Activated CD4-positive, alpha-beta T cell treated with anti-CD3 and anti-CD28 coated beads, Interleukin-2, Interleukin-4, amounts not matched to agents 100 ng/mL and 50 ng/mL, durations not matched to agents 16 hours and 8 hours (primary cell): ENCODE results near the gene TMEM129.

Experiments used
- DNase-seq: peaks from one replicate; pipeline ENCODE4 v3.0.0-alpha.2; 2020; ENCODE audit warnings: low spot score

The TMEM129 gene

GRCh38 chr4:1744552-1744951, 23.4 kb upstream of the TMEM129 start:
- no peak for DNase-seq

GRCh38 chr4:1743975-1744374, 22.9 kb upstream of the TMEM129 start:
- DNase-seq = no peak

GRCh38 chr4:1743551-1743950, 22.4 kb upstream of the TMEM129 start:
- DNase-seq = no peak

GRCh38 chr4:1741208-1741607, 20.1 kb upstream of the TMEM129 start:
- no peak for DNase-seq

GRCh38 chr4:1740021-1740545, 19.0 kb upstream of the TMEM129 start:
- no peak for DNase-seq

GRCh38 chr4:1739358-1739757, 18.2 kb upstream of the TMEM129 start:
- no peak for DNase-seq

DNA sequence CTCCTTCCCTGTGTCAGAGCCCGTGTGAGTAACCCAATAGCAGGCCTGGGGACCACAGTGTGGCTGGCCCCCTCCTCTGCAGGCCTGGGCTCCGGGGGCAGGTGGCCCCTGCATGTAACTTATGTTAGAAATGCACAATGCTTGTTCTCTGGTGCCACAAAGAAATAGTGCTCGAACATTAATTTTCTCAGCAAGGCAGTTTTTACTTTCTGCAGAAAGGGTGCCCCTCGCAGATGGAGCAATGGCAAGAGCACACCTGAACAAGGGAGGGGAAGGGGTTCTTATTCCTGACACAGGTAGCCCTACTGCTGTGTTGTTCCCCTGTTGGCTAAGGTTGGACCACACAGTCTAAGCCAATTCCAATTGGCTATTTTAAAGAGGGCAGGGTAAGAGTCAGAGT, 17.3 kb upstream of the TMEM129 start:
- DNase-seq = no peak

DNA sequence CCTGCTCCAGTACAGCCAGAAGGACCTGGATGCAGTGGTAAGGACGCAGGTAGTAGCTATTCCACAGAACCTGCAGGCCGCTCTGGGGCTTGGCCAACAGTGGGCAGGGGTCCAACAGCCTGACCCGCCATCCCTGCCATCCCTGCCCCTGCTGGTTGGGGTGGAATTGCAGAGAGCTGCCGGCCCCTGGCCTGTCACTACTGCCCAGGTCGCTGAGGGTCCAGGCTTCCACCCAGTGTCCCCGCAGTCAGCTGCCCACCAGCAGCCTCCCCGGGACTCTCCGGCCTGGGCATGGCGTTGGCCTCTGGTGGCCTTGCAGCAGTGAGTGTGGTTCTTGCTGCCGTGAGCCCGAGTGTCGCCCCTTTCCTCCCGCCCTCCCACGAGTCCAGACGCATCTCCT, 16.5 kb upstream of the TMEM129 start:
- no peak for DNase-seq

GRCh38 chr4:1736812-1737211, 15.7 kb upstream of the TMEM129 start:
- no peak for DNase-seq

DNA sequence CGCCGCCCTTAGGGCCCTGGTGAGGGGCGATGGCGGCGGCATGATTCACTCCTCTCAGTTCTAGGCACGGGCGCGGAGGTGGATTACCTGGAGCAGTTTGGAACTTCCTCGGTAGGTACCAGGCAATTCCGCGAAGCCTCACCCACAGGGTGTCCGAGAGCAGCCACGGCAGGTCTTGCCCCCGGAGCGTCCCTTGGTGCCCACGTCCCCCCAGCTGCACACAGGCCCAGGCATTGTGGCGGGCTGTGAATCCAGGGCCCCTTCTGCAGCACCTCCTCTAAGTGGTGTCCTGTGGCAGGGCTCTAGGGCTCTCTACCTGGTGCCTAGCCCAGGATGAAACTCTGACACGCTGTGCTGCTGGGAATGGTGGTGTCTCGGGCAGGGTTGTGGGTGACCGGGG, 14.1 kb upstream of the TMEM129 start:
- DNase-seq = no peak

DNA sequence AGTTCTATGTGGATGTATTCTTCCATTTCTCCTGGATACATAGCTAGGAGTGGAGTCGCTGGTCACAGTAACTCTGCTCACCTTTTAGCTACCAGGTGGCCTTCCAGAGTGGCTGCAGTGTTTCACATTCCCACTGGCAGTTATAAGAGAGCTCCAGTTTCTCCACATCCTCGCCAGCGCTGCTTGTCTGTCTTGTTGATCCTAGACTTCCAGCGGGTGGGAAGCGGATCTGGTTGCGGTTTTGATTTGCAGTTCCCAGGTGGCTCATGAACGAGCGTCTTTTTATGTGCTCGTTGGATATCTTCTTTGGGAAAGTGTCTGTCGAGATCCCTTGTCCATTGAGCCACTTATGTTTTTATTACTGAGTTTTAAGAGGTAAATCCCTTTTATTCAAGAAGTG, 11.8 kb upstream of the TMEM129 start:
- no peak for DNase-seq

DNA sequence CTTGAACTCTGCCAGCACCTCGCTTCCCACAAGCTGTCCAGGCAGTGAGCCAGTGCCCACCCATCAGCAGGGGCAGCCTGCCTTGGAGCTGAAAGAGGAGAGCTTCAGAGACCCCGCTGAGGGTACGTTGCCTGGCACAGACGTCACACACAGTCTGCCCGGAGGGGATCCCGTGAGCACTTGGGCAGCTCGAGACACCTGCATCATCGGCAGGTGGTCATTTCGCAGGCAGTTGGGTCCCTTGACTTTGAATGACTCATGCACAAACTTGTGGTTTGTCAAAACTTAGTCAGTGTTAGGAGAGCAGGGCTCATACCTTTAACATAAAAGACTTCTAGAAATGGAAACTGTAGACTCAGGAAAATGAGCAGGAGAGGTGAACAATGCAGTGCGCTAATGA, 10.1 kb upstream of the TMEM129 start:
- DNase-seq = peak; percentile 44

DNA sequence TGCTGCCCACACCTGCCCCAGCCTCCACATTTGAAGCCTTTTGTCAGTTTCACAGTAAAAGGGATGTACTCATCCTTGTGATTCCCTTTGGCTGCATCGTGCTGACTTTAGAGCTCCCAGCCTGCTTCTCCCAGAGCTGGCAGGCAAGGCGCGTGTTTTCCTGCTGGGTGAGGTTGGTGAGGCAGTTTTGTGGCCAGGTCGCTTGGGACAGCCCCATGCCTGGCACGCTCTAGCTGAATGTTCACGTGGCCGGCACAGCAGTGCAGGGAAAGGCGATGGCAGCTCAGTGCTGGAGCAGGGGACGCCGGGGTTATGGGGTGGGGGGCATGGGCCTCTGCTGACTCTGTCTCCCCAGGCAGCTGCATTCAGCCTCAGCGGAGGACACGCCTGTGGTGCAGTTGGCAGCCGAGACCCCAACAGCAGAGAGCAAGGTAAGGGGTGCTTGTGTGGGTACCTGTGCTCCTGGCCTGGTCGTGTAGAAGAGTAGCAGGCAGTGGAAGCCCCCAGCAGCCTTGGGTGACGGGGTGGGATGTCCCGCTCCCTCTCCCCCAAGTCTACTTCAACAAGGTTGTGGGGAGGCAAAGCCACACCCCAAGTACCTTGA, 9.5 kb upstream of the TMEM129 start:
- no peak for DNase-seq

DNA sequence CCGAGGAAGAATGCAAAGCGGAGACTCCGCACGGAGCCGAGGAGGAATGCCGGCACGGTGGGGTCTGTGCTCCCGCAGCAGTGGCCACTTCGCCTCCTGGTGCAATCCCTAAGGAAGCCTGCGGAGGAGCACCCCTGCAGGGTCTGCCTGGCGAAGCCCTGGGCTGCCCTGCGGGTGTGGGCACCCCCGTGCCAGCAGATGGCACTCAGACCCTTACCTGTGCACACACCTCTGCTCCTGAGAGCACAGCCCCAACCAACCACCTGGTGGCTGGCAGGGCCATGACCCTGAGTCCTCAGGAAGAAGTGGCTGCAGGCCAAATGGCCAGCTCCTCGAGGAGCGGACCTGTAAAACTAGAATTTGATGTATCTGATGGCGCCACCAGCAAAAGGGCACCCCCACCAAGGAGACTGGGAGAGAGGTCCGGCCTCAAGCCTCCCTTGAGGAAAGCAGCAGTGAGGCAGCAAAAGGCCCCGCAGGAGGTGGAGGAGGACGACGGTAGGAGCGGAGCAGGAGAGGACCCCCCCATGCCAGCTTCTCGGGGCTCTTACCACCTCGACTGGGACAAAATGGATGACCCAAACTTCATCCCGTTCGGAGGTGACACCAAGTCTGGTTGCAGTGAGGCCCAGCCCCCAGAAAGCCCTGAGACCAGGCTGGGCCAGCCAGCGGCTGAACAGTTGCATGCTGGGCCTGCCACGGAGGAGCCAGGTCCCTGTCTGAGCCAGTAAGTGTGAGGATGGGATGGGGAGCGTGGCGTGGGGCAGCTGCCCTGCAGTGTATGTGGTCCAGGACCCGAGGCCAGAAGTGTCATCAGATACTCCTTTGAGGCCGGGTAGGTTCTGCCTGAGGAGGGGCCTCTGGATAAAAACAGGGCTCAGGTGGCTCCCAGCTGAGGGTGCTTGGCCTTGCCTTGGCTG, 7.2 kb upstream of the TMEM129 start:
- no peak for DNase-seq

- DNase-seq = no peak
Observed at GRCh38 chr4:1727117-1728031, 6.3 kb upstream of the TMEM129 start.

- peak; percentile 87 for DNase-seq
Observed at GRCh38 chr4:1726146-1726934, 5.2 kb upstream of the TMEM129 start.

- DNase-seq = no peak
Observed at GRCh38 chr4:1725521-1725920, 4.4 kb upstream of the TMEM129 start.

DNA sequence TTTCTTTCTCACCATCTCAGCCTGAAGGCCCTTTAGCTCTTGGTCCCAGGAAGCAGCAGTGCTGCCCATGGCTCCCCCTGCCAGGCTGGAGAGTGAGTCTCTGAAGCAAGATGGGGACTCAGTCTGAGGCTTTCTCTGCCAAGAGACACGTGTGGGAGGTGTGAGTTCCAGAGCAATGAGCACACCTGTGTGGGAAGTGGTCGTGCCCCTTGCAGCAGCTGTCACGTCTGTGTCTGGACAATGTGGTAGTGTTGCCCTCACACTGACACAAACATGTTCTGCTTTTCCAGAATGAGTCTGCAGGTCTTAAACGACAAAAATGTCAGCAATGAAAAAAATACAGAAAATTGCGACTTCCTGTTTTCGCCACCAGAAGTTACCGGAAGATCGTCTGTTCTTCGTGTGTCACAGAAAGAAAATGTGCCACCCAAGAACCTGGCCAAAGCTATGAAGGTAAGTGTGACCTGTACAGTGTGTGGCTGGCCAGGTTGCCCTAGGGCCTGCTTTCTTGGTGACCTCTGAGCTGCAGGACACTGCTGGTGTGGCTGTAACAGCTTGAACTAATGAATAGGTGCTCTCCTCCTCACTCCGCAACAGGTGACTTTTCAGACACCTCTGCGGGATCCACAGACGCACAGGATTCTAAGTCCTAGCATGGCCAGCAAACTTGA, 2.1 kb upstream of the TMEM129 start:
- peak; percentile 53 for DNase-seq

DNA sequence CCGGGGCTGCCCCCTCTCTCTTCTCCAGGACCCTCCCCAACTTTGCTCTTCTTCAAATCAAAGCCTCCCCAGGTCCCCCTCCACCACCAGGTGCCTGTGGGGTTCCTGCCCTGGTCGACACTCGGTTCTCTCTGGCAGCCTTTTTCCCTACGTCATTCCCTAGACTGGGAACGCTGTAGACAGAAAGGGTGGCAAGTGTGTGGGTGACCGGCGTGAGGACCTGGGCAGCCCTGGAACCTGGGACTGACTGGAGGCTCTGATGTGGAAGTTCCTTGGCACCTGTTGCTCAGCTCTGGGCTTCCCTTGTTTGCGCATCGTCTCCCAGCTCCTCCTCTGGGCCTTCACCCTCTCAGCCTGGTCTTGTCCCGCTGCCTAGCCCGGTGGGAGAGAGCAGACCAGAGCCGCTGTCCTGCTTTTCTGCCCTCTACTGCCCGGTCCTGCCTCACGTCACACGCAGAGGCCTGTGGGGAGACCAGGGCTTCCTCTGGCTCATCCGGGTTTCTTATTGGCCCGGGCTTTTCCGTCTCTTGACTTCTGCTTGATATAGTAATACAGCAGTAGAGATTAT, 1.5 kb upstream of the TMEM129 start:
- no peak for DNase-seq
